Dedifferentiated amniotic fluid mesenchymal stem cell (primary cell): ENCODE data around the gene NOSTRIN.
"Not testable (repeated sequence)": the region's sequence is repeated elsewhere in the genome, so short reads cannot be mapped to it uniquely, and the experiment has no call there.

ENCODE experiments used
- DNase-seq: peaks from one replicate; pipeline ENCODE4 v3.0.0-alpha.2; 2016; ENCODE audit errors: extremely low spot score

Gene NOSTRIN

DNA sequence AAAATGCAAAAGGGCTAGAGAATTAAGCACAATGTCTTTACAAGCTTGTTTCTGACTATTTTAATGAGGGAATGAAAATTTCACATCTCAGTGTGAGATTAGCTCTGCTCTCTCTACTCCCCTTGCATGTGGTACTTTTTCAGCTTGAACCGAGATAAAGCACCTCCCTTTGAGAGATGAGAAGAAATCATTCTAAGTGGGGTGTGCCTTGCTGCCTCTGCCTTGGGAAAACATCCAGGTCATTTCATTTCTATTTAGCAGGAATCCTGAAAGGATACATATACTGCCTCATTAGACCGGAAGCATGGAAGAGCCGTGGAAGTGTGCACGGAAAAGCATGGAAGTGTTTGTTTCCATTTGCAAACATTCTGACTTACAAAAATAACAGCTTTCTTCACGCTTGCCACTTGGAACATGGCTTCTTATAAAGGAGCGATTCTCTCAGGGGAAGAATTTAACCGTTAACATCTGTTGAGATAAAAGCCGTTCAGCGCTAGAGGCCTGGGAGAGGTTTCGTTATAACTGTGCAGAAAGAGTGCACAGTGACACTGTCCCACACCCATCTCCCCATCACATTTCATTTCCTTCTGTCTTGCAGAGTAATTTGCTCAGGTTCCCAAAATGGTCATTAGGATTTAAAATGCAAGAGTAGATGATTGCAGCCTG, 16.7 kb downstream of the NOSTRIN start:
- DNase-seq, result no peak

DNA sequence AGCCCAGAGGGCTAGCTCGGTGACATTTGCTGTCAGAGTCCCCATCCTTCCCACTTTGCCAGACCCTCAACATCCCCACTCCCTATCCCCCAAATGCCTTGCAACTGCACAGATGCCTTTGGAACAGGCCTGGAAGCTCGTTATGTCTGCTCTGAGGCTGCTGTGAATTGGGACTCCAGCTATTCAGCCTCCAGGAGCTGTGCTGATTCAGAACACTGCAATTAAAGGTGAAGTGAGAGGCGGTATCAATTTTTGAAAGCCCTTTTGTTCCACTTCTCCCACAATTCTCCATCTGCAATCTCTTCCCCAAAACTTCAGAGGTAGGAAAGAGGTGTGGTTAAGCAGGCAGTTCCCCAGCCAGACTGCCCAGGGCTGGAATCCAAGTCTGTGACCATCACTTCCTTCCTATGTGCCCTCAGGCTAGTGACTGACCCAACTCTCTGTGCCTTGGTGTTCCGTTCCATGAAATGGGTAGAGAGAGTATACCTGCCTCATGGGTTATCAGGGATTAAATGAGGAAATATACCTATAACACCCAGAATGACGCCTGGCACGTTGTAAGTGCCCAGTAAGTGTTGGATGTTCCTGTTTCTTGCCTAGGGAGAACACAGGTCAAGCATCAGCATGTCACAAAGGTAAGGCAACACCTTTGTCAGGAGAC, 17.5 kb downstream of the NOSTRIN start:
- no peak for DNase-seq

DNA sequence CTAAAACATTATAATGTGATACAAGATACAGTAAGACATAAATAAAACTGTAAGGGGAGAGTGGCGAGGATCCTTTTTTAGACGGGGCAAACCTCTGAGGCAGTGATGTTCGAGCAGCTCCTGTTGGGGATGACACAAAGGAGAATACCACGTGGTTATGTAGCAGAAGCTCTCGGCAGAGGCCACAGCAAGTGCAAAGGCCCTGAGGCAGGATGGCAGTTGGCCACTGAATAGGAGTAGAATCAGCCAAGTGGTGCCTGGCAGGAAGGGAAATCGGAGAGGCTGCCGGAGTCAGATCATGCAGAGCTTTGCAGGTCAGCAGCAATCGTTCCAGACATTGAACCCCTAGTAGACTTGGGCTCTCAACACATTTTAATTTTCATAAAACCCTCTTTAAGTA, 19.1 kb downstream of the NOSTRIN start:
- no peak for DNase-seq

DNA sequence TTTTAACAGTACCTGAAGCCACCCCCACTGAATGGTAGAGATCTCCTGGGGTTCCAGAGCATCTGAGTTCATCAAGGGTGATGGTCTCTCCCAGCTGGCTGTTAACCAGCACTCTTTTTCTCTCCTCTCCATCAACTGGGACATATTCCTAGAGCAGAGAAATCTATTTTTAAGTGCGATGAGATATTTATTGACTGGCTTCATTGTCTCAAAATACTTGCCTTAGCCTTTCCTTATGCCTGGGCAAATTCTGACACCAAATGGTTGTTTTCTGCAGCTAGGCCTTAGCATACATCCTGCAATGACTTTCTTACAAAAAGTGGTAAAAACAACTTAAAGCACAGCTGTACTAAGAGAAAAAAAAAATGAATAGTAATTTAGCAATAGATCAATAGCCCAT, 19.6 kb downstream of the NOSTRIN start:
- no peak for DNase-seq

DNA sequence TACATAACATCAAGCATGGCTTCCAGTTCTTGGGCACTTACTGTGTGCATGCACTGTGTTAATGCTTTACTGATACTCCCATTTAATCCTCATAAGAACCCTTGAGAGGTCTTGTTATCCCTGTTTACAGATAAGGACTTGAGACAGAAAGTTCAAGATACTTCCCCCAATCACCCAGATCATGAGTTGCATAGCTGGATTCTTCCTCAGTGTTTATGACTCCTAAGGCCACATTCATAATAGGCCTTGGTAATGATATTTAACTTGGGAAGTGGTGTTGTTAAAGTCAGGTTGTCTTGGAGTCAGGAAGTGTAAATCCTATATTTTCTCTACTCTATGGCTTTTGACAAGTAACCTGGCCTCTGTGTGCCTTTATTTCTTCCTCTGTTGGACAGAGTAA, 22.7 kb downstream of the NOSTRIN start:
- DNase-seq, result no peak

DNA sequence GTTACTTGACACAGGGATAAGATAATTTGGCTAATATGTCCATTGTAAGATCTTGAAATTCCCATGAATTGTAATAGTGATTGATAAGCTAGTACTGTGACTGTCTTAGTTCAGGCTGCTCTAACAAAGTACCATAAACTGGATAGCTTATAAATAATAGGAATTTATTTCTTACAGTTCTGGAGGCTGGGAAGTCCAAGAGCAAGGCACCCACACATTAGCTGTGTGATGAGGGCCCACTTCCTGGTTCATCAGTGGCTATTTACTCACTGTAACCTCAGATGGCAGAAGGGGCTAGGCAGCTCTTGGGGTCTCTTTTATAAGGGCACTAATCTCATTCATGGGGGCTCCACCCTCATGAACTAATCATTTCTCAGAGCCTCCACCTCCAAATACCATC, 28.5 kb downstream of the NOSTRIN start:
- DNase-seq, result no peak

DNA sequence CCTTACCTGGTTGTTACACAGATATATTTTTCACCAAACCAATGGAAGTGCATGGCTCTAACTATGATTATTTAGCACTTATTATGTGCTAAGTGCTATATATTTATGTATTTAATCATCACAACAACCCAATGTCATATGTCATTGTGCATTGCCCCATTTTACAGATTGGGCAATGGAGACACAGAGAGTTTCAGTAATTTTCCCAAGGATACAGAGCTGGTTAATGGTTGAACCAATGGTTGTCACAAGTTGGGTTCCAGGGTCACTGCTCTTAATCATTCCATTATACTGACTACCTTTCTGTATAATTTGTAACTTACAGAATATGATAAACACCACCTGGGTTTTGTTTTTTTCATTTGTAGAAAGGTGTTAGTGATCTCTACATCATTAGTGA, 29.2 kb downstream of the NOSTRIN start:
- no peak for DNase-seq

DNA sequence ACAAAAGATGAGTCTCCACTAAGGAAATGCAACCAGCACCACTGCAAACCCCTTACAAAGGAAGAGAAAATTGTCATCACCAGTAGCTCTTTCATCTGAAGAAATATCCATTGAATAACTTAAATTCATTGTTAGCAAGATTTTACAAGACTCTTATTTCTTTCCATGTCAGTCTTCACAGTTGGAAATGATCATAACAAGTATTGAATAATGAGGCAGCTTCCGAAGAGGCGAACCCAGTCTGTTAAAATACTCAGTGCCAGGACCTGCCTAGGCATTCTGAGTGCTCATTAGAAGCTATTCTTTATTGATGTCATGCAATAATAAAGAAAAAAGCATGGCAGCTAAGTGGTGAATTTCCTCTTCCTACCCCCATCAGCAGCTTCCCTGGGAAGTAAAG, 33.5 kb downstream of the NOSTRIN start:
- DNase-seq, result no peak

DNA sequence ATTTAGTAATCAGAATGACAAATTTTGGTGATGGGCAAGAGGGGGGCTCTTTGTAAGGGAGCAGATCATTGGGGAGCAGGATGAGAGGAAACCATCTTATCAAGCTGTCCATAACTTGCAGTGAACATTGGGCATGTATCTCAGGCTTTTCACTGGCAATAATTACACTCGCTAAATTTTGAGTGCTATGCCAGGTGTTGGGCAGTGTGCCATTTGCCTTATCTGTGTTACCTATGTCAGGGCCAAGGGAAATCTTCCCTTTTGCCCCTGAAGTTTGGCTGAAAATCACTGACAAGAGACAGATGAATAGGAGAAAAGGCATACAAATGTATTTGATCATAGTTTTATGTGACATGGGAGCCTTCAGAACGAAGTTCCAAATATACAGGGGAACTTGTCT, 39.0 kb downstream of the NOSTRIN start:
- DNase-seq, result no peak

DNA sequence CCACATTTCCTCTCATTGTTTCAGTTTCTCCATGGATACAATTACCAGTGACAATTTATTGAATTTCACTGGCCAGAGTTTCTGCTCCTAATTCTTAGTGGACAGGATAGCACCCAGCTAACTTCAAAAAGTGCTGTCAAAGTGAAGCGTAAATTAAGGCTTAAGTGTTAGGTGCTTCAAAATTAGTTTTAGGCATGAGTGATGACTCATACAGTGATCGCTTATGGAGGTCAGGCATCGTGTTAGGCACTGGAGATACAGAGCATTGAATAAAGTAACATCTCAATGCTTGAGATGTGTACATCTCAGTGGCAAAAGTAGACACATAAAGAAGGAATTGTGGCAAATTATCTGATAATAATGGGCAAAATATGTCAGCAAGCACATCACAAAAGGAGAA, 40.8 kb downstream of the NOSTRIN start:
- no peak for DNase-seq

DNA sequence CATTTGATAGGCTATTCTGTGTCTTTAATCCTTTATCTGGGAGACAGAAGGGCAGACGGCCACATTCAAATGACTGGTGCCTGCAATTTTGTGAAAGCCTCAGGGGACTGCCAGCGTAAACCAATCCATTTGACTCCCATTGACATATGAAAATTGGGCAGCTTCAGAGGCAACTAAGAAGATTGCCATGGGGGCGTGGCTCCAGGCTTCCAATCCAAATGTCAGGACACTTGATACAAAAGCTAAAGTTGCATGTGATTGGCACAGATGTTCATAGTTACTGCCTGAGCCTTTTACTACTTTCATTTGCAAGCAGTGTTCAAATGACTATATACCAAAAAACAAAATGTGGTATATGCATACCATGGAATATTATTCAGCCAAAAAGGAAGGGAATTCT, 45.8 kb downstream of the NOSTRIN start:
- DNase-seq, result no peak

DNA sequence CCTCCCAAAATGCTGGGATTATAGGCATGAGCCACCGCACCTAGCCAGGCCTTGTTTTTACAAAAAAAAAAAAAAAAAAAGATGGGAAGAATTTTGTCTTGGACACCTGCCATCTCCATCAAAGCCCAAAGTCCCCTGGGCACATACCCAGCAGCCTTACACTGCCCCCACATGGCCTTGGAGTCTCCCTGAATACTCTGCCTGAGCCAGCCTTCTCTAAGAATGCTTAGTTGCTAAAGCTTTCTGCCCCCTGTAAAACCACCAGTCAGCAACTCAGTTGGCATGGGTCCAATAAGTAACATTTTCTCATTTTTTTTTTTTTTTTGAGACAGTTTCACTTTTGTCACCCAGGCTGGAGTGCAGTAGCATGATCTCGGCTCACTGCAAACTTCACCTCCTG, 47.2 kb downstream of the NOSTRIN start:
- no peak for DNase-seq

DNA sequence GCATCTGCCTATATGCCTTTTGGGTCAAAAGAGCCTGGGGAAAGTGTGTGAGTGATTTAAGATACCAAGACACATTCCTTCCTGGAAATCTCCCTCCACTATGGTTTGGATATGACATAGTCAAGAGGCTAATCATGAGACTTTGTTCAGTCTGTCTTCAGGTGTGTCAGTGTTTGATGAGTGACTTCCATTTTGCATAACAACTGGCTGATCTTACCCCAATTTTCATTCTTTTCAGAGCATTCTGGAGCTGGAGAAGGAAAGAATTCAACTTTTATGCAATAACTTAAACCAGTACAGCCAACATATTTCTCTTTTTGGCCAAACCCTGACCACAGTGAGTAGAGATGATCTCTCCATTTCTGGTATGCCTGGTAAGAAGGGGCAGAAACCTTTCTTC, 48.4 kb downstream of the NOSTRIN start:
- no peak for DNase-seq

DNA sequence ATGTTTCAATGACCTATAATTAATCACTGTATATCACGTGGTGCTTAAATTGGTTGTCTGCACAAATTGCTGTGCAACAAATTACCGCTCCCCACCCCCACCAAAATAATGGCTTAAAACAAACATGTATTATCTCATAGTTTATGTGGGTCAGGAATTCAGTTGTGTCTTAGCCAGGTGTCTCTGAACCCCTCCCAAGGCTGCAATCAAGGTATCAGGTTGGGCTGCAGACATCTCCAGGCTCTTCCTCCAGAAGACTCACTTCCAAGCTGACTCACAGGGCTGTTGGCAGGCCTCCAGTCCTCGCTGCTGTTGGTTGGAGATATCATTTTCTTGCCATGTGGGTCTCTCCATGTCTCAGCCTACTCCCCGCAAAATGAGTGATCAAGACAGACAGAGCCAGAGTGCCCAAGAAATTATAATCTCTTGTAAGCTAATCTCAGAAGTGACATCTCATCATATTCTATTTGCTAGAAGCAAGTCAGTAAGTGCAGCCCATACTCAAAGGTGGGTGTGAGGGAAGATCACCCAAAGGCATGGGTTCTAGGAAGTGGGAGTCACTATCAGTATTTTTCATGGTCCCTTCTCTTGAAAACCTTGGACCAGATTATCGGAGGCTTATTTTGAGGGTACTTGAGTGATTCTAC, 49.4 kb downstream of the NOSTRIN start:
- no peak for DNase-seq

DNA sequence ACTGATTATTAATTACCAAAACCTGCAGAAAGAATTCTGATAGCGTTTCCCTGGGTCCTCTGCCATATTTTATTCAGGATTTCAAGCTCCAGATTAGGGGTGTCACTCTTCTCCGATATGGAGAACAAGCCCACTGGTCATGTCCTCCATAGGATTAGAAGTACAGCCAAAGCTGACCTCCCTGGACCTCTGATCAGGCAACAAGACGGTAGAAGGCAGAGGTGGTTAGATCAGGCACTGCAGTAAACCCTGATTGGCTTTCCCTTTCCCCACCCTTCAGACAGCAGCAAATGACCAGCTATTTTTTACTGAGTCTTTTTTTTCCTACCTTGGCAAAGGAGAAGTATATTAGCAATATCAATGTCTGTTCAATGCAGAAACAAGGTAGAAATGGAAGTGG, 50.0 kb downstream of the NOSTRIN start:
- DNase-seq, result no peak

DNA sequence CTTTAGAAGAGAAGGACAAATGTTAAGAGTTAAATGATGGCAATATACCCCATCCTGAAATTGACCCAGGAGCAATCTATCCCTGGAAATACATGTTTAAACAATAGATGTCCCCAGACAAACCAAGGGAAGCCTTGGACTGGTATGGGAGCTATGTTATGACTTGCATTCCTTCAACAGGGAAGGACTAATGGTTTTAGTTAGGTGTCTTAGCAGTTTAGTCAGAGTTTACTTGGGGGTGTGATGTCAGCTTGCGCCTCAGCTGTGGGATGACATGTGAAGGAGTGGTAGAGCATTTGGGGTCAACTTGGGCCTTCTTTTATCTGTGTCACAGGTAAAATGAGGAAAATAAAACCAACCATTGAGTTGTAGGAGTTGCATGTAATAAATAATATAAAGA, 51.0 kb downstream of the NOSTRIN start:
- no peak for DNase-seq

DNA sequence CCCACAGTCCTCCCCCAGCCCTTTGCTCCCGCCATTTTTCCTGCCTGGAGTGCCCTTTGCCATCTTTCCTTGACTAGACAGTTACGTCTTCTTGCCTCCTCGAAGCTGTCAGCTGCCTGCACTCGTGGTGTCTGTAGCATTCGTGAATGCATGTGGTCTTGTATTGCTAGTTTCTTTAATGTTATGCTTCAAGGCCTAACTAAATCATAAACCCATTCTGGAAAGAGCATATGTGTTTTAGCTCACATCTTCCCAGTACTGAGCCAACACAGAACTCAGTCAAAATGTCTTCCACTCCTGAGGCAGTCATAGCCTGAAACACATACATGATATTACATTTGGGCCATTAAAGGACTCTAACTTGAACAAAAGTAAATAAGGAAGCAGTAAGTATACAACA, 52.2 kb downstream of the NOSTRIN start:
- no peak for DNase-seq

DNA sequence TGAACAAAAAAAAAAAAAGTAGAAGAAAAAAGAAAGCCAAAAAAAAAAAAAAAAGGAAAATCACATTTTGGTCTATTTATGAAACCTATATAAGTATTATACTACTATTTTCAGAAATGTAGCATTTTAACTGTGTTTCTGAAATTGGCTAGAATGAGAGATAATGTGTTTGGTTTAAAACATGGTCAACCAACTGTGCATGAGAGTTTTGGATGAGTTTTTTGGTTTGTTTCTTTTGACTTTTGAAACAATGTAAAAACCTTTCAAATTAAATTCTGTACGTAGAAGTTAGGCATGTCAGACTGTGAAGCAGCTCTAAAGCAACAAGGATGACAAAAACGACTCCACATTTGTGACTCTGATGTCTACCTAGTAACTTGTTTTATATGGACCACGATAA, 53.2 kb downstream of the NOSTRIN start:
- no peak for DNase-seq

DNA sequence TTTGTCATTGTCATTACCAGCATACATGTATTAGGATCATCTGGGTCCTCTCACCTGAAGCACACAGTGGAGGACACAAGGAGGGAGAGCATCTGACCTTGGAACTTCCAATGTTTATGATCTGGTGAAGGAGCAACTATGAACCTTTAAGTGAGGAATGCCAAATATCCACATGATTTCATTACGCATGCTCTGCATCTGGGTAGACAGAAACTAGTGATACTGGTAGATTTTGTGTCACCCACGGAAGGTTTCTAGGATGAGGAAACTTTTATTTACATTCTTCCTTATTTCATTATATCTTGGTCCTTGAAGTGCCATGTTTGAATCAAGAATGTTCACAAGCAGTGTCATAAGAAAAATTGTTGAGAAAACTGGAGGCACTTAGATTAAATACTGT, 55.7 kb downstream of the NOSTRIN start:
- no peak for DNase-seq

DNA sequence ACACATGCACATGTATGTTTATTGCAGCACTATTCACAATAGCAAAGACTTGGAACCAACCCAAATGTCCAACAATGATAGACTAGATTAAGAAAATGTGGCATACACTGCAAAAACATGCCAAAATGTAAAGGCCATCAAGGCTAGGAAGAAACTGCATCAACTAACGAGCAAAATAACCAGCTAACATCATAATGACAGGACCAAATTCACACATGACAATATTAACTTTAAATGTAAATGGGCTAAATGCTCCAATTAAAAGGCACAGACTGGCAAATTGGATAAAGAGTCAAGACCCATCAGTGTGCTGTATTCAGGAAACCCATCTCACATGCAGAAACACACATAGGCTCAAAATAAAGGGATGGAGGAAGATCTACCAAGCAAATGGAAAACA, 64.7 kb downstream of the NOSTRIN start:
- not testable (repeated sequence) for DNase-seq

DNA sequence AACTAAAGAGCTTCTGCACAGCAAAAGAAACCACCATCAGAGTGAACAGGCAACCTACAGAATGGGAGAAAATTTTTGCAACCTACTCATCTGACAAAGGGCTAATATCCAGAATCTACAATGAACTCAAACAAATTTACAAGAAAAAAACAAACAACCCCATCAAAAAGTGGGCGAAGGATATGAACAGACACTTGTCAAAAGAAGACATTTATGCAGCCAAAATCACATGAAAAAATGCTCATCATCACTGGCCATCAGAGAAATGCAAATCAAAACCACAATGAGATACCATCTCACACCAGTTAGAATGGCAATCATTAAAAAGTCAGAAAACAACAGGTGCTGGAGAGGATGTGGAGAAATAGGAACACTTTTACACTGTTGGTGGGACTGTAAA, 67.9 kb downstream of the NOSTRIN start:
- DNase-seq, result not testable (repeated sequence)

DNA sequence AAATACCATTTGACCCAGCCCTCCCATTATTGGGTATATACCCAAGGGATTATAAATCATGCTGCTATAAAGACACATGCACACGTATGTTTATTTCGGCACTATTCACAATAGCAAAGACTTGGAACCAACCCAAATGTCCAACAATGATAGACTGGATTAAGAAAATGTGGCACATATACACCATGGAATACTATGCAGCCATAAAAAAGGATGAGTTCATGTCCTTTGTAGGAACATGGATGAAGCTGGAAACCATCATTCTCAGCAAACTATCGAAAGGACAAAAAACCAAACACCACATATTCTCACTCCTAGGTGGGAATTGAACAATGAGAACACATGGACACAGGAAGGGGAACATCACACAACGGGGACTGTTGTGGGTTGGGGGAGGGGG, 68.4 kb downstream of the NOSTRIN start:
- not testable (repeated sequence) for DNase-seq

DNA sequence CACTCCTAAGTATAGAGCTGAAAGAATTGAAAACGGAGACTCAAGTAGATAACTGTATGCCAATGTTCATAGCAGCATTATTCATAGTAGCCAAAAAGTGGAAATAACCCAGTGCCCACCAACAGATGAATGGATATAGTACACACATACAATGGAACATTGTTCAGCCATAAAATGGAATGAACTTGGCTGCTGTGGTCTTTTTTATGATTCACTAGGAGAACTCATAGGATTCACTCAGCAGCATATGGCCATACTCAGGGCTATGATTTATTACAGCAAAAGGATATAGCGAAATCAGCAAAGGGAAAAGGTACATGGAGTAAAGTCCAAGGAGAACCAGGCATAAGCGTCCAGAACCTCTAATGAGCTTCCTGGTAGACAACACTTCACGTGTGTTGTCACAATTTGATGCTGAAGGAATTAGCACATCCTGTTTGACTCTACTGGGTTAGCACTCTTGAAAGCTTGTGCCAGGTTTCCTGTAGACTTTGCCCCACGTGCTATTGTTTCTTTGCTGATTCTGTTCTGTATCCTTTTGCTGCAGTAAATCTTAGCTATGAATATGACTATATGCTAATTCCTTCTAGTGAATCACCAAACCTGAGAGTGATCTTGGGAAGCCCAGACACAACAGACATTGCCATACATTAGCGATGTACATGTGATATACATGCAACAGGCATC, 72.1 kb downstream of the NOSTRIN start:
- no peak for DNase-seq
